Panc1 (cell line): ENCODE measurements around the gene RFX6. TPM values are rescaled to one million over a fixed set of nuclear protein-coding genes. Genes with fewer than 3 reads are reported as not detected.

ENCODE experiments used
- ATAC-seq: fragments of 200-7000 bp; cut with Tn5 transposase; 2 replicates; pipeline ENCODE4 v1.9.1; 2020; ENCODE audit warnings: mild to moderate bottlenecking, moderate library complexity
- BruUV-seq: library from RNA; stranded (reverse); fragments of 400-500 nt; replicated peaks from 2 replicates; lab custom pipeline; 2021; lab: Mats Ljungman, UMichigan
- CTCF ChIA-PET: fragments of 300-600 bp; sonication (Branson Sonifier 250); formaldehyde crosslinking; loops from one replicate; lab custom pipeline; 2022; ENCODE audit warnings: antibody characterized with exemption; lab: Charles Lee
- POLR2A ChIA-PET: fragments of 300-600 bp; sonication (Branson Sonifier 250); formaldehyde crosslinking; loops from one replicate; lab custom pipeline; 2022; ENCODE audit warnings: antibody characterized with exemption; lab: Charles Lee
- DNase-seq: peaks from one replicate; pipeline ENCODE4 v3.0.0-alpha.2; 2010; ENCODE audit warnings: low read depth, low spot score
- H3K27ac ChIP-seq: 2 replicates; pipeline ENCODE4 v1.5.1; 2011; ENCODE audit warnings: mild to moderate bottlenecking, low read length, inconsistent platforms
- H3K27me3 ChIP-seq: fragments of 200-500 bp; sonication (Bioruptor generic); 2 replicates; pipeline ENCODE4 v1.6.0; 2014; ENCODE audit warnings: low read length, inconsistent platforms; ENCODE audit not compliant: control insufficient read depth, insufficient read depth
- H3K36me3 ChIP-seq: fragments of 200-500 bp; sonication (Bioruptor generic); 2 replicates; pipeline ENCODE4 v1.5.1; 2014; ENCODE audit warnings: inconsistent platforms, mild to moderate bottlenecking, low read length, moderate library complexity; ENCODE audit not compliant: control insufficient read depth, insufficient read depth
- H3K4me1 ChIP-seq: 2 replicates; pipeline ENCODE4 v1.5.1; 2011; ENCODE audit warnings: inconsistent platforms, mild to moderate bottlenecking, low read length, moderate library complexity; ENCODE audit not compliant: control insufficient read depth, insufficient read depth
- H3K4me3 ChIP-seq, 2 experiments: 2 replicates each; pipeline ENCODE4 v1.5.1; 2011 to 2012; ENCODE audit warnings: low read depth in 2 of 2, low read length in 2 of 2, mild to moderate bottlenecking in 2 of 2, inconsistent platforms in 1 of 2, moderate library complexity in 1 of 2
- H3K9me3 ChIP-seq: fragments of 200-500 bp; sonication (Bioruptor generic); 2 replicates; pipeline ENCODE4 v1.5.1; 2014; ENCODE audit warnings: low read depth, mild to moderate bottlenecking, inconsistent platforms, low read length, moderate library complexity; ENCODE audit not compliant: control insufficient read depth, insufficient read depth
- CTCF ChIP-seq: fragments of 450-650 bp; IDR thresholded peaks from 2 replicates; pipeline ENCODE4 v1.5.1; 2017; ENCODE audit warnings: mild to moderate bottlenecking
- POLR2AphosphoS5 ChIP-seq: IDR thresholded peaks from 2 replicates; pipeline ENCODE4 v1.6.1; 2012; ENCODE audit warnings: mild to moderate bottlenecking, low read depth, low read length, moderate library complexity
- REST ChIP-seq, 2 experiments: IDR thresholded peaks; 2 replicates each; pipeline ENCODE4 v1.6.1; 2011 to 2012; ENCODE audit warnings: low read depth in 2 of 2, control low read depth in 1 of 2, low read length in 1 of 2, mild to moderate bottlenecking in 1 of 2, moderate library complexity in 1 of 2; ENCODE audit not compliant: insufficient read depth in 1 of 2
- SIN3A ChIP-seq: IDR thresholded peaks from 2 replicates; pipeline ENCODE4 v1.6.1; 2012; ENCODE audit warnings: low read depth, mild to moderate bottlenecking, low read length, moderate library complexity, borderline replicate concordance; ENCODE audit not compliant: insufficient read depth
- TCF7L2 ChIP-seq: IDR thresholded peaks from 2 replicates; pipeline ENCODE4 v1.6.1; 2011; ENCODE audit warnings: mild to moderate bottlenecking, low read depth, low read length, inconsistent platforms
- in situ Hi-C: cut with HindIII; loops from 2 replicates; pipeline ENCODE4 v1.10.0; 2016; ENCODE audit warnings: low sequenced_read_pairs, low pct_unique_long_range_greater_than_20kb
- intact Hi-C: fragments of 100-400 bp; cut with micrococcal nuclease; formaldehyde crosslinking; loops from one replicate; pipeline ENCODE4 v1.10.0; 2022; ENCODE audit not compliant: unreplicated experiment
- total RNA-seq: library from RNA; stranded (reverse); gene quantifications from one replicate; pipeline ENCODE4 v1.2.1, GENCODE V29; 2021; ENCODE audit not compliant: unreplicated experiment

Gene RFX6
- total RNA-seq, 1 experiment from 2014 or later = not detected

- no peaks in the 10 kb centered on the region for H3K9me3 ChIP-seq
- H3K27ac ChIP-seq = no peak overlapping the region
- TF ChIP-seq POLR2AphosphoS5 (no peak), REST (IDR thresholded peaks at IDR 0.05; ENCODE audit: insufficient read depth in 1 of 2, low read depth in 2 of 2, low read length in 1 of 2) (no peak), SIN3A (no peak), TCF7L2 (no peak), CTCF (no peak)
- H3K27me3 ChIP-seq = peaks cover 38% of the 10 kb centered on the region
- ChIA-PET CTCF (no interaction called here), POLR2A (no interaction called here)
- BruUV-seq = no TSS peak
- no peaks in the 10 kb centered on the region for H3K36me3 ChIP-seq
- H3K4me1 ChIP-seq = no peaks in the 10 kb centered on the region
- ATAC-seq = no peak
- in situ Hi-C loops (no loop called here), intact Hi-C loops (no loop called here)
- no peak for DNase-seq
- H3K4me3 ChIP-seq = no peak overlapping the region
Measured at GRCh38 chr6:116949964-116950363, 72.9 kb downstream of the RFX6 start.

- ChIA-PET CTCF (no interaction called here), POLR2A (no interaction called here)
- no peak for ATAC-seq
Measured at GRCh38 chr6:116954335-116954734, 77.3 kb downstream of the RFX6 start.

More at GRCh38 chr6:116954335-116954734, 77.3 kb downstream of the RFX6 start:
- in situ Hi-C loops = no loop called here
- peaks cover 14% of the 10 kb centered on the region for H3K27me3 ChIP-seq
- no peaks in the 10 kb centered on the region for H3K9me3 ChIP-seq
- no peak overlapping the region for H3K4me3 ChIP-seq
- no peak for DNase-seq
- TF ChIP-seq CTCF (no peak), SIN3A (no peak), TCF7L2 (no peak), POLR2AphosphoS5 (no peak), REST (IDR thresholded peaks at IDR 0.05; ENCODE audit: insufficient read depth in 1 of 2, low read depth in 2 of 2, low read length in 1 of 2) (no peak)
- intact Hi-C loops = no loop called here
- no peaks in the 10 kb centered on the region for H3K36me3 ChIP-seq
- no peaks in the 10 kb centered on the region for H3K4me1 ChIP-seq
- BruUV-seq = no TSS peak
- H3K27ac ChIP-seq = no peak overlapping the region
